HG02588 (cell line): ENCODE results near the gene KCNS1.

Source experiments
- ATAC-seq: cut with Tn5 transposase; IDR thresholded peaks from one replicate; pipeline ENCODE4 v1.9.1; 2021; ENCODE audit warnings: mild to moderate bottlenecking, moderate library complexity; ENCODE audit not compliant: unreplicated experiment

The KCNS1 gene

DNA sequence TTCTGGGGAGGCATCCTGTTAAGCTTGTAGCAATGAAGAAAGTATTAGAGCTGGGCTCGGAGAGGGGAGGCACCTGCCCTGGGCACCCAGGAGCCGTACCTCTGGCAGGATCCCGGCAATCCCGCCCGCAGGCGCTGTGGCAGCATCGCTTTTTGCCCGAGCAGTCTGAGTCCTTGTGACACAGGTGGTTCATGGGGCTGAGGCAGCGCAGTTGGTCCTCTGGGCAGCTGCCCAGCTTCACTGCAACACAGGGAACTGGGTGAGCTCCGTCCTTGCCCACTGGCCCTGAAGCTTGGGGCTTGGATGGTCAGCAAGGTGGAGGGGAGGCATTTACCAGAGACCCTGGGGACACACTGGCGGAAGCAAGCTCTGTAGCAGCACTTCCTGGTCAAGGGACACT, 9.4 kb upstream of the KCNS1 start:
- no peak for ATAC-seq

GRCh38 chr20:45109634-45110033, 8.7 kb upstream of the KCNS1 start:
- no peak for ATAC-seq

GRCh38 chr20:45105317-45105716, 4.4 kb upstream of the KCNS1 start:
- no peak for ATAC-seq

DNA sequence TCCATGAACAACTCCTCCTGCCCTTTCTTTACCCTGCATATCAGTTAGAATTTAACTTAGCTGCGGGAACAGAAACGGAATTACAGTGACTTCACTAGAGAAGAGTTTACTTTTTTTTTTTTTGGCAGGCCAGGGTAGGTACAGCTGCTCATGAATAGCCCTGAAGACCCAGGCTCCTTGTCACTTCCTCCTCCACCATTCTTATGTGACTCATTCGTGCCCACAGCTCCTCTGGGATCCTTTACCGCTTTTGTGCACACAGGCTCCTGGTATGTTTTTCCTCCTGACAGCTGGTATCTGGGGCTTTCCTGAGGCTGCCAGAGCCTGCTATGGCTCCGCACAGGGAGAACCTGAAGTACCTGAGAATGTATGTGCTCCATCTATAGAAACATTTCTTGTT, 3.9 kb upstream of the KCNS1 start:
- no peak for ATAC-seq

DNA sequence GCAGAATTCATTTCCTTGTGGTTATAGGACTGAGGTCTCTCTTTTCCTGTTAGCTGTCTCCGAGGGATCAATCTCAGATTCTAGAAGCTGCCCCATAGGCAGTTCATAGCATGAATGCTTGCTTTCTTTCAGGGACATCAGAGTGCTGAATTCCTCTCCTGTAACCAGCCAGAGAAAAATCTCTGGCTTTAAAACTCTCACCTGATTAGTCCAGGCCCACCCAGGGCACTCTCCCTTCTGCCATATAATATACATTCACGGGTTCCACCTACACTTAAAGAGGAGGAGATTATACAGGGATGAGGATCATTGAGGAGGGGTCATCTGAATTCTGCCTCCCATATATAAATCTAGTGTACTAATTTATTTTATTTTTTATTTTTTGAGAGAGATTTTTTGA, 2.1 kb upstream of the KCNS1 start:
- no peak for ATAC-seq

- ATAC-seq: no peak
Measured at GRCh38 chr20:45101333-45101850, 465 bp upstream of the KCNS1 start.

DNA sequence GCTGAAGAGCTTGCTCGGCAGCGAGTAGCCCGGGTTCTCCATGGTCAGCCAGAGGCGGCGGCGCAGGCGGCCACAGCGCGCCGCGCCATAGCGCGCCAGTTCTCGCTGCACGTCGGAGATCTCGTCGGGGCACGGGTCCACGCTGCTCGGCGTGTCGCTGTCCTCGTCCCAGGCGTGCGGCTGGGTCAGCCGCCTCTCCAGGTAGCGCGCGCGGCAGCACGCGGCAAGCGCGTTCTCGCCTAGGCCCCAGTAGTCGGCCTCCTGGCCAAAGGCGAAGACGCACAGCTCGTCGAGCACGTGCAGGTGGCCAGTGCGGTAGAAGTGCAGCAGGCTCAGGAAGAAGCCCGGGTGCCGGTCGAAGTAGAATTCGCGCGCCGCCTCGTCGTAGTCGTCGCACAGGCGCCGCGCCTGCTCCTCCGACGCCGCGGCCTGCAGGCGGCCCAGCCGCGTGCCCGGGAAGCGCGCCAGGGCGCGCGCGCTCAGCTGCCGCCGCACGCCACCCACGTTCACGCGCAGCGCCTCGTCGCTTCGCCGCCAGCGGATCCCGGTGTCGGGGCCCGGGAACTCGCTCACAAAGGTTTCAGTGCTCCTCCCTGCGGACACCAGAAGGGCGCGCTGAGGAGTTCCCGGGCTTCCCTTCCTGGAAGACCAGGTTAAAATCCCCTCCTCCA, 2.7 kb downstream of the KCNS1 start:
- ATAC-seq: no peak

DNA sequence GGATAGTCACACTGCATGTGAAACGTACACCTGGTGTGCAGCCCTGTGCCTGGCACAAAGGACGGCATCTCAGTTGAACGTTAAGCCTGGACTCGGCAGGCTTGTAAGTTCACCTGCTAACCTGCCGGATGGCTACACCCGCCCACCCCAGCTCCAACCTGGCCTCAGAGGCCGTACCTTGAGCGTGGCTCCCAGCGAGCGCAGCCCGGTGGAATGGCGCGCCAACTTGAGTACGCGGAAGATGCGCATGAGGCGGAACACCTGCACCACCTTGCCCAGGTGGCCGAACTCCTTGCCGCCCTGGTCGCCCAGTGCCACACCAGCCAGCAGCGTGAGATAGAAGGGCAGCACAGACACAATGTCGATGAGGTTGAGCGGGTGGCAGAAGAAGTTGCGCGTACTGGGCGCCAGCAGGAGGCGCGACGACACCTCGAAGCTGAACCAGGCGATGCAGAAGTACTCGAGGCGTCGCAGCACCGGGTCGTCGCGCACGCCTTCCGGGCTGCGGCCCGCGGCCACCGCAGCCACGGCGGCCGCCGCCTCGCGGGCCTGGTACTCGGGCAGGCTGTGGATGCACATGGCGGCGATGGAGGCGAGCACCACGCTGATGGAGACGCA, 3.3 kb downstream of the KCNS1 start:
- ATAC-seq: no peak

DNA sequence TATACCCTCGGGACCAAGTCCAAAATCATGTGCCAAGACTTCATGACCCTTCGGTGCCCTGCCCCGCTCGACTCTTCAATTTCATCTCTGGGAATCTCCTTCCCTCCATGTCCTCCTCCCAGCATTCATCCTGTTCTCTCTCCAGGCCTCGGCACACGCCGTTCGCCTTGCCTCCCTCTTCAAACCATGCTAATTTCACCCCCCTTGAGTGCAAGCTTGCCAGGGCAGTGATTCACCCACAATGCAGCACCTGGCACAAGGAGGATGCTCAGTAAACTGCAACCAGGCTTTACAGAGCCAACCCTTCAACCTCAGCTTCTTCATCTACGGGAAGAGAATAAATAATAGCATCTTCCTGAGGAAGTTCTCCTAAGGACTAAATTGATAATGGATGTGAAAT, 4.1 kb downstream of the KCNS1 start:
- ATAC-seq: no peak

GRCh38 chr20:45095805-45096238, 5.1 kb downstream of the KCNS1 start:
- no peak for ATAC-seq

GRCh38 chr20:45094864-45095574, 5.9 kb downstream of the KCNS1 start:
- no peak for ATAC-seq

DNA sequence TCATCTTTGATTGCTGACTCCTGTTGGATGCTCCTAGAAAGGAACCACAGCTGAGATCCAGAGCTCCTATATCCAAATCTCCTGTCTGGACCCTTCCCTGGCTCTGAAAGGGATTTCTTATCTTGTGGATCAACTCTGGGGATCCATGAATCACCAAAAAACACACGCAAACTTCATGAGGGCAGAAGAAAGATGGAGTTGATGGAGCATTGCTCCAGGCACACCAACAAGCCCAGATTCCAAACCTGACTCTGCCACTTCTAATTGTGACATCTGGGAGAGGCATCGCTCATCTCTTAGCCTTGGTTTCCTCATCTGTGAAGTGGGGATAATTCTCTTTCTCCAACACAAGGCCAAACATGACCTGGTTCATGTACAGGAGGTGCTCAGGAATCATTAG, 6.7 kb downstream of the KCNS1 start:
- no peak for ATAC-seq

- no peak for ATAC-seq
Measured at GRCh38 chr20:45092898-45093297, 8.0 kb downstream of the KCNS1 start.

GRCh38 chr20:45091366-45091765, 9.6 kb downstream of the KCNS1 start:
- no peak for ATAC-seq

GRCh38 chr20:45090481-45090880, 10.4 kb downstream of the KCNS1 start:
- ATAC-seq: no peak

DNA sequence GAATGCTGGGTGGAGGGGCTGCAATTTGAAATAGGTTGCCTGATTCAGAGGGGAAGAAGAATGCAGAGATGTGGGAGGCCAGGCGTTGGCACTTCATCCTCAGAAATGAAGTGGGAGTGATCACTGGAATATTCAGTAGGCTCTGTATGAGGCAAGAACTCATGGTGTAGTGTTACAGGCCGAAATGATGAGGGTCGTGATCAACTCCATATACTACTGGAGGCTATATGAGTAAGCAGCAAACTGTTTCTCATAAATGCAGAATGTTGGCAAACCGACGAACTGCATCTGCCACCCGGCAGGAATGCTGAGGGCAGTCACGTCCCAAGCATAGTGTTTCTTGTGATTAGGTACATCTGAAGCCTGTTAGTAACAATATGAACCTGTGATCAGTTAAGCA, 12.7 kb downstream of the KCNS1 start:
- ATAC-seq: no peak

- no peak for ATAC-seq
Measured at GRCh38 chr20:45087814-45088213, 13.1 kb downstream of the KCNS1 start.

GRCh38 chr20:45087097-45087790, 13.7 kb downstream of the KCNS1 start:
- no peak for ATAC-seq

- no peak for ATAC-seq
Measured at GRCh38 chr20:45085867-45086266, 15.1 kb downstream of the KCNS1 start.

DNA sequence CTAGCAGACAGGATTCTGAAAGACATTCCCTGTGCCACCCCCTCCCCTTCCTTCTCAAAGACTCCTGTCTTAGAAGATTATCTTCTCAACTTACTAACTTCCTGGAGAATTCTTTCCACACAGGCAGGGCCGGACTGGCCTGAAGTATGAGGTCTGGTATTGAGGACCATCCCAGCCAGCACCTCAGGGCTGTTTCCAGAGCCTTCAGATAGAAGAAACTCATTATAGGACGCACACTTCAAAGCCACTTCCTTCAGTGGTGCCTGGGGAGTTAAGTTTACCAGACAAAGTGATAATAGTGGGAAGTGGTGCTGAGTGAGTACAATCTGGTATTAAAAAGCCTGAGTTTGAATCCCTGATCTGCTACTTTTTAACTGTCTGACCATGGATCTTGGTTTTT, 15.6 kb downstream of the KCNS1 start:
- ATAC-seq: no peak

GRCh38 chr20:45083127-45083526, 17.8 kb downstream of the KCNS1 start:
- ATAC-seq: no peak
